Lower leg skin (tissue), 3 donors: ENCODE measurements around the gene VASH2.
"Not testable (repeated sequence)": the region's sequence is repeated elsewhere in the genome, so short reads cannot be mapped to it uniquely, and the experiment has no call there.

ENCODE experiments used
- CTCF ChIP-seq, 3 donors: fragments of 450-650 bp; IDR thresholded peaks; one replicate each; pipeline ENCODE4 v1.5.1; 2016; ENCODE audit warnings: antibody characterized with exemption in 3 of 3, mild to moderate bottlenecking in 3 of 3, moderate library complexity in 2 of 3
- POLR2A ChIP-seq, 2 donors: fragments of 450-650 bp; IDR thresholded peaks; one replicate each; pipeline ENCODE4 v1.6.1; 2016 to 2017; ENCODE audit warnings: antibody characterized with exemption in 2 of 2, mild to moderate bottlenecking in 1 of 2, moderate library complexity in 1 of 2

DNA sequence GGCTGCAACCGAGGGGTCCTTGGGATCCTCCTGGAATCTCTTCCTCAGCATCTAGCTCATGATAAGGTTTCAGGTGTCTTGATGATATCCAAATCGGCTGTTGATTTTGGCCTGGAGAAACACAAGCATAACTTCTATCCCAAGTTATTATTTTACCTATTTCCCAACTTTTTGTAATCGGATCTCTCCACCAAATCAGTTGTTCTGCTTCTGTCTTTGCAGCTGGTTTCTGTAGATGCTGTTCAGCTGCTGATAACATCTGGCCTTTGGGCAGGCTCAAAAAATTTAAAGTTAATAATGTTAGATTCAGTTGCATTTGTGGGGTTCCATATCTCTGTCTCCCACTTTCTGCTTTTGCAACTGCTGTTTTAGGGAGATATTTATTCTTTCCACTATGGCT, 76.7 kb downstream of the VASH2 start:
- TF ChIP-seq CTCF, POLR2A (IDR thresholded peaks at IDR 0.05): not testable (repeated sequence)
